ENCODE measurements around the gene MSI2.

DNA sequence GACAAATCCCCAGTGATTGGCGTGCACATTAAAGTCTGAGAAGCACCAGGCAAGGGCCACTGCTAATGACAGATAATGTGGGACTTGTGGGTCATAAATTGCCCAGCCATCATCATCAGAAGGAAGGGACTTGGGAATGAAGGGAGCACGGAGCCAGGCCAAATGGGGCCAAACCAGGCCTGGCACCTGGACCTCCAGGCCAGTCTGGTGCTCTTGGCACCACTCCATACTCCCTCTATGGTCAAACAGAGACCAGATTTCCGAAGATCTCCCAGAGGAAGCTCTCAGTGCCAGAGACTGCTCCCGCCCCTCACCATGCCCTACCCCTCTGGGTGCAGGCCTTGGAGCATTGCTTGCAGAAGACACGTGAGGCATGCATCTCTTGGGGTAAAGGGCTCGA lies 346.6 kb downstream of the MSI2 start:
- TF ChIP-seq BRCA1 (IDR thresholded peaks at IDR 0.05) (no peak), BRCA1 (CRISPR knock-in tag; IDR thresholded peaks at IDR 0.05) (no peak), ZNF445 (CRISPR knock-in tag; IDR thresholded peaks at IDR 0.05; ENCODE audit: low read depth) (no peak), ZNF24 (IDR thresholded peaks at IDR 0.05) (no peak), HDAC6 (IDR thresholded peaks at IDR 0.05; ENCODE audit: low read depth, low read length) (no peak)
- TF ChIP-seq, protein P1, sequence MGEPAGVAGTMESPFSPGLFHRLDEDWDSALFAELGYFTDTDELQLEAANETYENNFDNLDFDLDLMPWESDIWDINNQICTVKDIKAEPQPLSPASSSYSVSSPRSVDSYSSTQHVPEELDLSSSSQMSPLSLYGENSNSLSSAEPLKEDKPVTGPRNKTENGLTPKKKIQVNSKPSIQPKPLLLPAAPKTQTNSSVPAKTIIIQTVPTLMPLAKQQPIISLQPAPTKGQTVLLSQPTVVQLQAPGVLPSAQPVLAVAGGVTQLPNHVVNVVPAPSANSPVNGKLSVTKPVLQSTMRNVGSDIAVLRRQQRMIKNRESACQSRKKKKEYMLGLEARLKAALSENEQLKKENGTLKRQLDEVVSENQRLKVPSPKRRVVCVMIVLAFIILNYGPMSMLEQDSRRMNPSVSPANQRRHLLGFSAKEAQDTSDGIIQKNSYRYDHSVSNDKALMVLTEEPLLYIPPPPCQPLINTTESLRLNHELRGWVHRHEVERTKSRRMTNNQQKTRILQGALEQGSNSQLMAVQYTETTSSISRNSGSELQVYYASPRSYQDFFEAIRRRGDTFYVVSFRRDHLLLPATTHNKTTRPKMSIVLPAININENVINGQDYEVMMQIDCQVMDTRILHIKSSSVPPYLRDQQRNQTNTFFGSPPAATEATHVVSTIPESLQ (CRISPR knock-in tag; IDR thresholded peaks at IDR 0.05) = no peak

Measured in K562 (cell line).